Bronchus fibroblast of lung (primary cell): ENCODE measurements around the gene PHC2. TPM values are rescaled to one million over a fixed set of nuclear protein-coding genes. Genes with fewer than 3 reads are reported as not detected.

Experiments
- total RNA-seq: library from RNA; depleted of rRNA; stranded (reverse); fragments of >200 nt; gene quantifications from 2 replicates; pipeline ENCODE4 v1.2.3, GENCODE V29; 2015

Gene PHC2
- total RNA-seq: 159 and 163 TPM in 2 replicates

DNA sequence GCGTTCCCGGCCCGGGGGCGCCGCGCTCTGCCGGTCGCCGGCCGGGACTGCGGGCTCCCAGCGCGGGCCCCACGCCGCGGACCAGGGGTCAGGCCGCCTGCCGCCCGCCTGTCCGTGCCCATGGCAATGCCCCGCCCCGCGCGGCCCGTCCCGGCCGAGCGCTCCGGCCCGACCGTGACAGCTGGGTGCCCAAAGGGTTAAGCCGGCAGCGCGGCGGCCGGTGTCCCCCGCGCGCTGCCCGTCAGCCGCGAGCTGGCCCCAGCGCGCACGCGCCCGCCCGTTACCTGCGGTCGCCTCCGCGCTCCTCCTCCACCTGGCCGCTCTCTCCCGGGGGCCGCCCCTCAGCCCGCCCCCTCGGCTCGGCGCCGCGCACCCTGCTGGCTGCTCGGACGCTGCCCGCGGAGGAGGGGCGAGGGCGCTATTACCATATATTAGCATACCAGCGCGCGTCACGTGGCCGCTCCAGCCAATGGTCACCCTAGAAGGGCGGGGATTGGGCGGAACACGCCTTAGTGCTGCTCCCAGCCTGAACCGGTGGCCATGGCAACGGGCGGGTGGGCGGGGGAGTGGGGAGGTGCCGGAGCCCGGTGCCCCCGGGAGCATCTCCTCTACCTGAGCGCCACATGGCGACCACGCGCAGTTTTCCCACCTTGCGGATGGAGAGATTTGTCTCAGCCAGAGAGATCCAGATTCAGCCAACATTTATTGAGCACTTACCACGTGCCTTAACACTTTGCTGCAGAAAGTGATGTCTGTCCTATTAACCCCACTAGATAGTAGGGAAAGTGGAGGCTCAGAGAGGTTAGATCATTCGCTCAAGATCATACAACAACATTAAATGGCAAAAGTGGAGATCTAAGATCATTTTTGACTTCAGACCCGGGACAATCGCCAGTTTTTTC is at the start of gene PHC2:
Gene PHC2 (minus strand): TSS at position 404 of the 902 bp plus-strand sequence. CDS start 55,556 bp downstream, outside the sequence.

GRCh38 chr1:33472269-33472980 is 41.5 kb upstream of the PHC2 start, which contains the start of gene ZSCAN20:
TSS of gene ZSCAN20 (plus strand) at chr1:33472645. CDS start at chr1:33479289, 6,644 bp downstream.

DNA sequence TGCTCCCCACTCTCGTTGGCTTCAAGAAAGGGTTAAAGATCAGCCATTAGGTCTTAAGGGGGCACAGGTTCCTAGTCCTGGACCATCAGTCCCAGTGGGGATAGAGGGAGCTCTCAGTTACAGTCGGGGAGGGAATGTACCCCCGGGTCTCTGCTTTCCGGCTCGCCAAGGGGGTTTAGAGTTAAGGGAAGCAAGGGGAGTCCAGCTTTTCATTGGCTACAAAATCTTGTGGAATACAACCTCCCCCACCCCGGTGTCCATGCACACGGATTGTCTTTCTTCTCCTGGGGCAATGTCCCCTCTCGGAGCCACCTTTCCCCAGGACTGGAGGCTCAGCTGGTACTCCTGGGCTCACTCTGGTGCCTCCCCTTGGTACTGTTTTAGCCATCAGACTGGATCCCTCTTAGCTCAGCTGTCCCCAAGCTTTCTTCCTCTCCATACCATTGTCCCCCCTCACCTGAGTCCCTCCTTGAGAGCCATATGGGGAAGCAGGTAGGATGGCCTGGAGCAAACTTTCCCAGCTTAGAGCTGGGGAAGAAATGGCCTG is 110.2 kb downstream of the PHC2 start, which contains the start of gene A3GALT2:
Gene A3GALT2 (minus strand): TSS at position 480 of the 547 bp plus-strand sequence. CDS start 0 bp downstream, at position 480.

Other genes starting within 250 kb of the PHC2 start
- gene TRIM62, start 249.1 kb downstream of the PHC2 start, total RNA-seq: 4.0 and 4.2 TPM in 2 replicates
- 12.2 and 16.6 TPM in 2 replicates for gene ZNF362, start 174.6 kb downstream of the PHC2 start, total RNA-seq
- not detected in 2 replicates for gene A3GALT2, start 110.0 kb downstream of the PHC2 start, total RNA-seq
- gene ZSCAN20, start 41.5 kb upstream of the PHC2 start, total RNA-seq: 3.7 and 4.9 TPM in 2 replicates